Testis (tissue), 3 donors: ENCODE data around the gene ELAPOR1. TPM values are rescaled to one million over a fixed set of nuclear protein-coding genes. Genes with fewer than 3 reads are reported as not detected.
"Not testable (repeated sequence)": the region's sequence is repeated elsewhere in the genome, so short reads cannot be mapped to it uniquely, and the experiment has no call there.

ENCODE experiments used
- DNase-seq: peaks from one replicate; pipeline ENCODE4 v3.0.0-alpha.2; 2019
- H3K27ac ChIP-seq, 2 donors: fragments of 200-600 bp; sonication (generic); one replicate each; pipeline ENCODE4 v1.5.1; 2019
- H3K27me3 ChIP-seq: fragments of 200-600 bp; sonication (generic); one replicate; pipeline ENCODE4 v1.5.1; 2019
- H3K36me3 ChIP-seq: fragments of 200-600 bp; sonication (generic); one replicate; pipeline ENCODE4 v1.5.1; 2017; ENCODE audit warnings: low read depth; ENCODE audit errors: missing control alignments
- H3K4me1 ChIP-seq: fragments of 200-600 bp; sonication (generic); one replicate; pipeline ENCODE4 v1.5.1; 2019
- H3K4me3 ChIP-seq, 2 donors: fragments of 200-600 bp; sonication (generic); one replicate each; pipeline ENCODE4 v1.5.1; 2017 to 2019
- H3K9me3 ChIP-seq: fragments of 200-600 bp; sonication (generic); one replicate; pipeline ENCODE4 v1.5.1; 2017
- CTCF ChIP-seq, 3 experiments: fragments of 450-650 bp in 2 of 3; fragments of 200-600 bp in 1 of 3; sonication (generic) in 1 of 3; IDR thresholded peaks; one replicate each; pipeline ENCODE4 v1.5.1; 2016 to 2019; ENCODE audit warnings: antibody characterized with exemption in 3 of 3, mild to moderate bottlenecking in 2 of 3, moderate library complexity in 1 of 3
- POLR2A ChIP-seq: fragments of 450-650 bp; IDR thresholded peaks from one replicate; pipeline ENCODE4 v1.6.1; 2017; ENCODE audit warnings: antibody characterized with exemption, mild to moderate bottlenecking, moderate library complexity
- WGBS, 2 donors: methylation state at CpG; one replicate each; pipeline ENCODE4 v1.1.5; 2018; 5-methylcytosine and 5-hydroxymethylcytosine counted together
- intact Hi-C: fragments of 100-400 bp; cut with DNase I; formaldehyde crosslinking; loops from one replicate; pipeline ENCODE4 v1.15.1; 2023; ENCODE audit warnings: low total_unique reads
- polyA plus RNA-seq: library from polyadenylated mRNA; stranded (reverse); fragments of 350-450 nt; fragmentation: Illumina TruSeq; extraction: RNeasy Lipid Tissue Mini Kit (QIAGEN cat#74804); gene quantifications from one replicate; pipeline ENCODE4 v1.2.3, GENCODE V29; 2014; ENCODE audit warnings: low read depth, low replicate concordance; ENCODE audit not compliant: insufficient read depth
- total RNA-seq, 2 donors: library from RNA; depleted of rRNA; stranded (reverse); fragments of >200 nt; gene quantifications; one replicate each; pipeline ENCODE4 v1.2.3, GENCODE V29; 2016

Gene ELAPOR1
- total and polyA plus RNA-seq, 3 donors from 2014 or later, result 31.2 to 82.3 (median 47.8) TPM

GRCh38 chr1:109136766-109137165 is 22.9 kb downstream of the ELAPOR1 start:
- H3K27me3 ChIP-seq, result no peaks in the 10 kb centered on the region
- no peak overlapping the region for H3K27ac ChIP-seq
- 85 to 89% methylated on average over 6 of the region's 6 CpGs for WGBS, 2 donors
- H3K9me3 ChIP-seq, result no peaks in the 10 kb centered on the region
- no peak for DNase-seq
- H3K4me1 ChIP-seq, result no peaks in the 10 kb centered on the region
- no peak for TF ChIP-seq CTCF (IDR thresholded peaks at IDR 0.05)
- intact Hi-C loops, result no loop called here
- H3K4me3 ChIP-seq, result no peak overlapping the region
- H3K36me3 ChIP-seq, result no peaks in the 10 kb centered on the region

DNA sequence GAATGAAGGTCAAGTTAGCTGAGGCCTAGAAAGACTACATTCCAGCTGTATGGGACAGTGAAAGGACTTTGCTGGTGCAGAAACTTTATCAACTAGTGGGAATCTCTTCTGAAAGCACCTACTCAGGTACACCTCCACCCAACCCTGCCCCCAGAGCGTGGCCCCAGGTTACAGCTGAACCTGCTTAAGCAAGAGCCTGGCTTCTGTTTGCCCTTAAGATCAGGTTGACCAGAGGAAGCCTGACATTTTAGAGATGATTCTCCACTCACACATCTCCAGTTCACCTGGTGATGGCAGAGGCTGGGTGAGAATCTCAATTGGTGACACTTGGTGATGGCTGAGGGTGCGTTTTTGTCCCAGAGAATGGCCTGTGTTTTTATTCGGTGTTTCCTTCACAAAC is 24.0 kb downstream of the ELAPOR1 start:
- no peak for DNase-seq
- intact Hi-C loops, result no loop called here
- H3K4me1 ChIP-seq, result no peaks in the 10 kb centered on the region
- no peaks in the 10 kb centered on the region for H3K27me3 ChIP-seq
- no peak overlapping the region for H3K4me3 ChIP-seq
- TF ChIP-seq POLR2A, result no peak
- TF ChIP-seq CTCF (IDR thresholded peaks at IDR 0.05), result no peak
- 80 to 90% methylated on average over 2 to 3 of the region's 3 CpGs for WGBS, 2 donors
- H3K36me3 ChIP-seq, result no peaks in the 10 kb centered on the region
- H3K27ac ChIP-seq, result no peak overlapping the region
- no peaks in the 10 kb centered on the region for H3K9me3 ChIP-seq

DNA sequence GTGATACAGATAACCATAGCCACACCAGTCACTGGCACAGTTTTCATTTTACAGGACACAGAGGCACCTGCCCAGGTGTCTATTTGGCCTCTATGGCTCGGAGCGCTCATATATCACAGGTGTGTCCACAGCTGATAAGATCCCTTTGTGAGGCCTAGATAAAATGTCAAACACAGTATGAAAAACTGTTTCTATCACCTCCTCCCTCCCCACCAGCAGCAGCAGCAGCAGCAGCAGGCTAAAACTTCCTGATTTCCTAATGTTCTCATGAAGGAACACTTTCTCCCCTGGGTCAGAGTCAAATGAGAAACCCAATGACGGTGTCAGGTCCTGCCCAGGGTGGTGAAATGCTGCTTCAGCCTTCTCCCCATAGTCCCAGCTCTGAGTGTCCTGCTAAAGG is 24.4 kb downstream of the ELAPOR1 start:
- WGBS, 2 donors, result 87 to 92% methylated on average over 3 of the region's 3 CpGs
- Histone ChIP-seq H3K4me1 (no peaks in the 10 kb centered on the region), H3K4me3 (no peak overlapping the region), H3K9me3 (no peaks in the 10 kb centered on the region), H3K27ac (no peak overlapping the region), H3K36me3 (no peaks in the 10 kb centered on the region), H3K27me3 (no peaks in the 10 kb centered on the region)
- no peak for DNase-seq
- no peak for TF ChIP-seq POLR2A
- no peak for TF ChIP-seq CTCF (IDR thresholded peaks at IDR 0.05)
- intact Hi-C loops, result no loop called here

DNA sequence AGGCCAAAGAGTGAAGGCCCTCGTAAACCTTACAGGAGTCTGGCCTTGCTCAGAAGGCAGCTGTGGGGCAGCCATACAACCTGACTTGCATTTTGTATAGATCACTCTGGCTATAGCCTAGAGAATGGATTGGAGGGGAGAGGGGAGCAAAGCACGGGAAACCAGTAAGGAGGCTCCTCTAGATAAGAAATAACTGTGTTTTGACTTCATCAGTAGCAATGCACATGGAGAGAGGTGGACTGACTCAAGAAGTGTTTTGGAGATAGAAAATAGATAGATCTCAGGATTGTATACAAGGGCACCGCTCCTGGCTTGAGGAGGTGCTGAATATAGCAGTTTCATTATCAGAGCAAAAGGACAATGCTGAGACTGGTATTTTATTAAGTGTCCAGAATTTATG is 26.5 kb downstream of the ELAPOR1 start:
- intact Hi-C loops, result no loop called here
- no peak for DNase-seq
- H3K4me1 ChIP-seq, result no peaks in the 10 kb centered on the region
- no peaks in the 10 kb centered on the region for H3K36me3 ChIP-seq
- no peaks in the 10 kb centered on the region for H3K9me3 ChIP-seq
- WGBS, 2 donors, result 82 to 90% methylated on average over 3 of the region's 3 CpGs
- H3K27me3 ChIP-seq, result no peaks in the 10 kb centered on the region
- TF ChIP-seq CTCF (IDR thresholded peaks at IDR 0.05) (no peak), POLR2A (no peak)
- no peak overlapping the region for H3K27ac ChIP-seq
- no peak overlapping the region for H3K4me3 ChIP-seq

- WGBS, 2 donors, result 87 to 96% methylated on average over 5 of the region's 5 CpGs
- DNase-seq, result no peak
- no peaks in the 10 kb centered on the region for H3K36me3 ChIP-seq
- H3K9me3 ChIP-seq, result no peaks in the 10 kb centered on the region
- intact Hi-C loops, result no loop called here
- H3K4me3 ChIP-seq, result no peak overlapping the region
- no peaks in the 10 kb centered on the region for H3K27me3 ChIP-seq
- H3K4me1 ChIP-seq, result no peaks in the 10 kb centered on the region
- no peak overlapping the region for H3K27ac ChIP-seq
- TF ChIP-seq POLR2A (no peak), CTCF (IDR thresholded peaks at IDR 0.05) (no peak)
These were observed 28.3 kb downstream of the ELAPOR1 start for GRCh38 chr1:109142260-109142659.

DNA sequence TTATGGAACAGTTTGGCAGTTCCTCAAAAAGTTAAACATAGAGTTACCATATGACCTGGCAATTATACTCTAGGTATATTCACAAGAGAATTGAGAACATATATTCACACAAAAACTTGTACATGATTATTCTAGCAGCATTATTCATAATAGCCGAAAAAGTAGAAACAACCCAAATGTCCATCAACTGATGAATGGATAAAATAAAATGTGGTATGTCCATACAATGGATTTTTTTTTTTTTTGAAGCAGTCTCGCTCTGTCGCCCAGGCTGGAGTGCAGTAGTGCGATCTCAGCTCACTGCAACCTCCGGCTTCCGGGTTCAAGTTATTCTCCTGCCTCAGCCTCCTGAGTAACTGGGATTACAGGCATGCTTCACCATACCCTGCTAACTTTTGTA is 28.8 kb downstream of the ELAPOR1 start:
- WGBS, 2 donors, result 96% methylated on average over 6 of the region's 6 CpGs
- not testable (repeated sequence) for H3K27me3 ChIP-seq

More for the DNA sequence above, 28.8 kb downstream of the ELAPOR1 start:
- H3K4me1 ChIP-seq, H3K4me3 ChIP-seq, H3K36me3 ChIP-seq, DNase-seq, intact Hi-C loops, H3K27ac ChIP-seq, H3K9me3 ChIP-seq: not testable (repeated sequence)
